Measurements from ENCODE around the gene BTRC. TPM values are rescaled to one million over a fixed set of nuclear protein-coding genes. Genes with fewer than 3 reads are reported as not detected.

BTRC gene
- total RNA-seq, 6 experiments from 2014 or later, result 4.8 to 8.4 (median 6.5) TPM

DNA sequence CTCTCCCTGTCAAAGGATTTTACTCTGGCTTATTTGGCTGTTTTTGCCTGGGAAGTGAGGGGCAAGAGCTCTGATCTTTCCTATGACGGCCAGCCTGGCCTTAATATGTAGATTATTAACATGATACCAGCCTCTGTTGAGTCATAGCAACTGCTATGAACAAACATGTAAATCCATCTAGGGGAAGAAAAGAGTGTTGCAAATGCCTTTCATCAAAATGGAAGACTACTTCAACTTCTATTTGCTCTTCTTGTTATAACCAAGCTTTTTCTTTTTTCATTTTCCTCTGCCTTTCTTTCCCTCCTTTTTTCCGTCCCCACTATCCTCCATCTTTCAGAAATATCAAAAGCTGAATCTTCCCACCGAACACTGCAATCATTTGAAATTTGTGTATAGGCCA is 46.6 kb downstream of the BTRC start:
- Histone ChIP-seq H3K27me3 (no peaks in the 10 kb centered on the region), H3K4me1 (no peaks in the 10 kb centered on the region), H3K36me3 (no peaks in the 10 kb centered on the region), H3K9me3 (no peaks in the 10 kb centered on the region), H3K27ac (no peak overlapping the region), H3K4me3 (no peak overlapping the region)
- TF ChIP-seq, protein P1, sequence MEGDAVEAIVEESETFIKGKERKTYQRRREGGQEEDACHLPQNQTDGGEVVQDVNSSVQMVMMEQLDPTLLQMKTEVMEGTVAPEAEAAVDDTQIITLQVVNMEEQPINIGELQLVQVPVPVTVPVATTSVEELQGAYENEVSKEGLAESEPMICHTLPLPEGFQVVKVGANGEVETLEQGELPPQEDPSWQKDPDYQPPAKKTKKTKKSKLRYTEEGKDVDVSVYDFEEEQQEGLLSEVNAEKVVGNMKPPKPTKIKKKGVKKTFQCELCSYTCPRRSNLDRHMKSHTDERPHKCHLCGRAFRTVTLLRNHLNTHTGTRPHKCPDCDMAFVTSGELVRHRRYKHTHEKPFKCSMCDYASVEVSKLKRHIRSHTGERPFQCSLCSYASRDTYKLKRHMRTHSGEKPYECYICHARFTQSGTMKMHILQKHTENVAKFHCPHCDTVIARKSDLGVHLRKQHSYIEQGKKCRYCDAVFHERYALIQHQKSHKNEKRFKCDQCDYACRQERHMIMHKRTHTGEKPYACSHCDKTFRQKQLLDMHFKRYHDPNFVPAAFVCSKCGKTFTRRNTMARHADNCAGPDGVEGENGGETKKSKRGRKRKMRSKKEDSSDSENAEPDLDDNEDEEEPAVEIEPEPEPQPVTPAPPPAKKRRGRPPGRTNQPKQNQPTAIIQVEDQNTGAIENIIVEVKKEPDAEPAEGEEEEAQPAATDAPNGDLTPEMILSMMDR (IDR thresholded peaks at IDR 0.05), result no peak
- no peak for TF ChIP-seq POLR2A (IDR thresholded peaks at IDR 0.05)
- ATAC-seq (no peak), DNase-seq (no peak)
- intact Hi-C loops (cut with DNase I), result no loop called here
- WGBS (ENCODE audit: insufficient coverage, low coverage, low lambda C conversion rate, missing lambda C conversion rate), result 88% methylated on average over 3 of the region's 3 CpGs

DNA sequence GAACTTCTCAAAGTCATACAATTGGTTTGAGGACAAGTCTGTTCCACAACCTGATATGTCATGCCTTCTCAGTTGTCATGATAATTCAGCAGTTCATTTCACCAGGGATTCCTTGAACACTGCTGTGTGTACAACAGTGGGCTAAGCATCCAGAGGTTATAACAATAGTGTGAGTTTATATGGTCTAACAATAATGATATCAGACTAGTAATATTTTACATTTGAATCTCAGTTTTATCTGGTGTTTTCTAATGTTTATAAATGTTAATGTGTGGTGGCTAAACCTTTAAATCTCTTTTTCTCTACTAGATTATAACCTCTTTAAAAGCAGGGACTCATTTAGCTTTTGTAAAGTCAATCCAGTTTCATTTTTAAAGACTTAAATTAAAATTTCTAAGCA is 48.7 kb downstream of the BTRC start:
- no peaks in the 10 kb centered on the region for H3K9me3 ChIP-seq
- intact Hi-C loops (cut with DNase I), result no loop called here
- TF ChIP-seq, protein P1 (IDR thresholded peaks at IDR 0.05), result no peak
- TF ChIP-seq POLR2A (IDR thresholded peaks at IDR 0.05), result no peak
- no peaks in the 10 kb centered on the region for H3K4me1 ChIP-seq
- H3K27ac ChIP-seq, result no peak overlapping the region
- ATAC-seq (no peak), DNase-seq (no peak)
- no peaks in the 10 kb centered on the region for H3K36me3 ChIP-seq
- H3K4me3 ChIP-seq, result no peak overlapping the region
- no peaks in the 10 kb centered on the region for H3K27me3 ChIP-seq

DNA sequence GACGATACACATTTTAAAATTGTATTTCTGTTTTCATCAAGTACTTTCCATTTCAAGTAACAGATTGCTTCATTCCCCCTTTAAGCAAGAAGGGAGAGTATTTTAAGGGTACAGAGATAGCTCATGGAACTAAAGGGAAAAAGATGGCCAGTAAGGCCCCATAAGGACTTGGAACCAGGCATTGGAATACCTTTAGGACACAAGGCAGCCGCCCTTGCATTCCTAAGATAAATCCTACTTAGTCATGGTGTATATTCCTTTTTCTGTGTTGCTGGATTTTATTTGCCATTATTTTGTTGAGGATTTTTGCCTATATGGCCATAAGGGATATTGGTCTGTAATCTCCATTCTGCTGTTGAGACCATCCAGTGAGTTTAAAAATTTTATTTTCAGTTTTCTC is 49.2 kb downstream of the BTRC start:
- TF ChIP-seq, protein P1 (IDR thresholded peaks at IDR 0.05), result no peak
- no peak for TF ChIP-seq POLR2A (IDR thresholded peaks at IDR 0.05)
- Histone ChIP-seq H3K27me3 (no peaks in the 10 kb centered on the region), H3K4me1 (no peaks in the 10 kb centered on the region), H3K36me3 (no peaks in the 10 kb centered on the region), H3K4me3 (no peak overlapping the region), H3K9me3 (no peaks in the 10 kb centered on the region), H3K27ac (no peak overlapping the region)
- DNase-seq (no peak), ATAC-seq (no peak)
- intact Hi-C loops (cut with DNase I), result no loop called here
- 89% methylated on average over 2 of the region's 2 CpGs for WGBS (ENCODE audit: insufficient coverage, low coverage, low lambda C conversion rate, missing lambda C conversion rate)

DNA sequence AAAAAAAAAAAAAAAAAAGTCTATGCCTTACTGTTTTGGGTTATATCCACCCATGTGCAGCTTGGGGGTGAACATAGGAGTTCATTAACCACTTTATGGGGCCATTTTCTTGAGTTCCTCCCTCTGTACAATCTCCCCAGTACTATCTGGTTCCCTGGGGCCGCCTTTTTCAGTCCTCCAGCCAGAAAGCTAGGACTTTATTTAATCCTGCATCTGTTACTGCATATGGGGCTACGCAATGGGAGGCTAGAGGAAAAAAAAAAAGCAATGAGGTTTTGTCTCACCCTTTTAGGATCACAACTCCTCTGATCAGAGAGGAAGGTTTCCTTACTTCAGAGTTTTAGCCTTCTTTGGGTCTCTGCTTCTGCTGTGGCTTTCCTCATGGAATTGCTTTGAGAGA is 51.0 kb downstream of the BTRC start:
- Histone ChIP-seq H3K4me1 (no peaks in the 10 kb centered on the region), H3K4me3 (no peak overlapping the region), H3K9me3 (no peaks in the 10 kb centered on the region), H3K27me3 (no peaks in the 10 kb centered on the region), H3K36me3 (no peaks in the 10 kb centered on the region), H3K27ac (no peak overlapping the region)
- ATAC-seq (no peak), DNase-seq (no peak)
- no CpG with 5 or more reads among the region's 2 CpGs for WGBS (ENCODE audit: insufficient coverage, low coverage, low lambda C conversion rate, missing lambda C conversion rate)
- TF ChIP-seq, protein P1 (IDR thresholded peaks at IDR 0.05), result no peak
- TF ChIP-seq POLR2A (IDR thresholded peaks at IDR 0.05), result no peak
- intact Hi-C loops (cut with DNase I), result no loop called here

DNA sequence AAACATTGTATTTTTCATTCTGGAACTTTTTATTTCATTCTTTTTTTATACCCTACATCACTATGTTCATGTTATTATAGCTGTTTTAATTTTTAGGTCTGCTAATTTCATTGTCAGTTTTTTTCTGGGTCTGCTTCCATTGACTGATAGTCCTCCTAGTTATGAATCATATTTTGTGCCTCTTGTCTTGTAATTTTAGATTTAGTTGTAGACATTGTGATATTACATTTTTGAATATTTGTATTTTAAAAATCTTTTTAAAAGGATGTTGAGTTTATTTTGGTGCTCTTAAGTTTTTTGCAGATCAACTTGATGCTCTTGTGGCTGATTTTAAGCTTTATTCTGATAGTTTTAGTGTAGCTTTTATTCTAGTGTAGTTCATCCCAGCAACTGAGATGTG is 57.6 kb downstream of the BTRC start:
- Histone ChIP-seq H3K4me3 (no peak overlapping the region), H3K36me3 (no peaks in the 10 kb centered on the region), H3K9me3 (peaks cover 0 to 4% (median 0%) of the 10 kb centered on the region in 4 donors), H3K27ac (no peak overlapping the region), H3K27me3 (no peaks in the 10 kb centered on the region), H3K4me1 (no peaks in the 10 kb centered on the region)
- intact Hi-C loops (cut with DNase I), result no loop called here
- DNase-seq (no peak), ATAC-seq (no peak)
- TF ChIP-seq, protein P1 (IDR thresholded peaks at IDR 0.05), result no peak
- TF ChIP-seq POLR2A (IDR thresholded peaks at IDR 0.05), result no peak

All from right lobe of liver (tissue), 6 donors.